ENCODE data around the gene FGFBP1.

The FGFBP1 gene

GRCh38 chr4:15894393-15894792 lies 44.1 kb downstream of the FGFBP1 start:
- no peak overlapping the region for H3K4me3 ChIP-seq (ENCODE audit: low read depth, low read length)
- TF ChIP-seq CTCF (IDR thresholded peaks at IDR 0.05; ENCODE audit: borderline replicate concordance, insufficient read depth, low read depth, low read length), result no peak

- no peak overlapping the region for H3K4me3 ChIP-seq (ENCODE audit: low read depth, low read length)
- no peak for TF ChIP-seq CTCF (IDR thresholded peaks at IDR 0.05; ENCODE audit: borderline replicate concordance, insufficient read depth, low read depth, low read length)
Measured at GRCh38 chr4:15893962-15894361, 44.6 kb downstream of the FGFBP1 start.

GRCh38 chr4:15891312-15891711 lies 47.2 kb downstream of the FGFBP1 start:
- no peak overlapping the region for H3K4me3 ChIP-seq (ENCODE audit: low read depth, low read length)
- TF ChIP-seq CTCF (IDR thresholded peaks at IDR 0.05; ENCODE audit: borderline replicate concordance, insufficient read depth, low read depth, low read length), result no peak

- H3K4me3 ChIP-seq (ENCODE audit: low read depth, low read length), result no peak overlapping the region
- no peak for TF ChIP-seq CTCF (IDR thresholded peaks at IDR 0.05; ENCODE audit: borderline replicate concordance, insufficient read depth, low read depth, low read length)
Measured at GRCh38 chr4:15890246-15890829, 48.2 kb downstream of the FGFBP1 start.

GRCh38 chr4:15888515-15888914 lies 50.0 kb downstream of the FGFBP1 start:
- TF ChIP-seq CTCF (IDR thresholded peaks at IDR 0.05; ENCODE audit: borderline replicate concordance, insufficient read depth, low read depth, low read length), result no peak
- H3K4me3 ChIP-seq (ENCODE audit: low read depth, low read length), result no peak overlapping the region
